Skeletal muscle satellite cell (primary cell): ENCODE results near the gene KIF21B.

Experiments
- H3K27me3 ChIP-seq: 2 replicates; pipeline ENCODE4 v1.7.0; 2013; ENCODE audit warnings: low read length; ENCODE audit not compliant: control insufficient read depth, insufficient read depth
- H3K36me3 ChIP-seq: 2 replicates; pipeline ENCODE4 v1.7.0; 2013; ENCODE audit warnings: mild to moderate bottlenecking, control low read depth, low read length; ENCODE audit not compliant: insufficient read depth
- H3K4me1 ChIP-seq: 2 replicates; pipeline ENCODE4 v1.7.0; 2013; ENCODE audit warnings: low read length; ENCODE audit not compliant: control insufficient read depth, insufficient read depth
- H3K4me2 ChIP-seq: 2 replicates; pipeline ENCODE4 v1.7.0; 2013; ENCODE audit warnings: mild to moderate bottlenecking, low read length
- H3K4me3 ChIP-seq: 2 replicates; pipeline ENCODE4 v1.7.0; 2013; ENCODE audit warnings: low read length
- H3K9ac ChIP-seq: 2 replicates; pipeline ENCODE4 v1.7.0; 2013; ENCODE audit warnings: mild to moderate bottlenecking, low read depth, low read length, moderate library complexity
- H3K9me3 ChIP-seq: replicated peaks from 2 replicates; pipeline ENCODE4 v1.7.0; 2013; ENCODE audit warnings: mild to moderate bottlenecking, control low read depth, low read length

KIF21B gene

DNA sequence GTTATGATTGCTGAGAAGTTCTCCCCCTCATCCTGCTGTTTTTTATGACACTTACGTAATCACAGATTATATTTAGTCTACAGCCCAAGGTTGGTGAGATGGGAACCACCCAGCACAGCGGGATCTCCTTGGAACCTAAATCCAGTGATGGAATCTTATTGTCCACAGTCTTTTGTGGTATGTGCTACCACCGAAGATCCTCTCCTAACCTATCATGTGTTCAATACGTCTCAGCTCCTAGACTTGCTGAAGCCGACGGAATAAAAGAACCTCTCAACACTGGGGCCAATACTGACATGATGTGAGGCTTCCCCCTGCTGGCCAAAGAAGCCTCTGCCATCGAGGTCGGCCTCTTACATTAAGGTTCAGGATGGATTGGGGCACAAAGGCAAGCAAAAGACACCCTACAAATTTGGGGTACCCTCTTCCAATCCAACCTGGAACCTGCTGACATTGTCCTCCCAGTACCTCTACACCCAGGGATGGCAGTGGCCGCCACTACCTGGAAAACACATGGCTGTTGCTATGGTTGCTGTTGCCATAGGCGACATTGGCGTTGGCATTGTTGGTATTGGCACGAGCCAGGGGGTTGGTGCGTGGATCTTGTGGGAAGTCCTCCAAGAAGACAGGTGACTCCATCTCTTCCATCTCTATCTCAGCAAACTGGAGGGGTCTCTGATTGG is 19.4 kb upstream of the KIF21B start:
- H3K27me3 ChIP-seq = peaks cover 47% of the 10 kb centered on the region
- H3K36me3 ChIP-seq = no peaks in the 10 kb centered on the region
- no peaks in the 10 kb centered on the region for H3K4me1 ChIP-seq

DNA sequence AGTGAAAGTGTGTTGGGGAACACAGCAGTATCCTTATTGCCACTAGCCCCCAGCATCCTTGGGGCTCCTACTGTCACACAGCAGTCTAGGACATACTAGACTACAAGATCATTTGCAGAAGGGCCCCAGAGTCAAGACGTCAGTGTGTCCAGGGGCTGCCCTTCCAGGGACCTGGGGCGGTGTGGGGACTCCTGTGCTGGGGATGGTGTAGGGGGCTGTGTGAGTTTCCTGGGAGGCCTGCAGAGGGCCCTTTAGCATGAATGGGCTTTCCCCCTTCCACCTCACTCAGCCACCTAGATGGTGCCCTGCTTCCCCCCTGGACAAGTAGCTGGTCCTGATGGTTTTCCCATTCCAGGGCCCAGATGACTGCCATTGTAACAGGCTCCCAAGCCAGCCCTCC is 17.5 kb upstream of the KIF21B start:
- H3K4me2 ChIP-seq = no peak overlapping the region
- no peak overlapping the region for H3K4me3 ChIP-seq
- H3K36me3 ChIP-seq = no peaks in the 10 kb centered on the region
- H3K27me3 ChIP-seq = peaks cover 52% of the 10 kb centered on the region
- no peaks in the 10 kb centered on the region for H3K4me1 ChIP-seq
- H3K9me3 ChIP-seq = no peaks in the 10 kb centered on the region
- H3K9ac ChIP-seq = no peak overlapping the region

More for the DNA sequence above, 19.4 kb upstream of the KIF21B start:
- H3K9me3 ChIP-seq = no peaks in the 10 kb centered on the region
- H3K9ac ChIP-seq = no peak overlapping the region
- H3K4me2 ChIP-seq = no peak overlapping the region
- no peak overlapping the region for H3K4me3 ChIP-seq

DNA sequence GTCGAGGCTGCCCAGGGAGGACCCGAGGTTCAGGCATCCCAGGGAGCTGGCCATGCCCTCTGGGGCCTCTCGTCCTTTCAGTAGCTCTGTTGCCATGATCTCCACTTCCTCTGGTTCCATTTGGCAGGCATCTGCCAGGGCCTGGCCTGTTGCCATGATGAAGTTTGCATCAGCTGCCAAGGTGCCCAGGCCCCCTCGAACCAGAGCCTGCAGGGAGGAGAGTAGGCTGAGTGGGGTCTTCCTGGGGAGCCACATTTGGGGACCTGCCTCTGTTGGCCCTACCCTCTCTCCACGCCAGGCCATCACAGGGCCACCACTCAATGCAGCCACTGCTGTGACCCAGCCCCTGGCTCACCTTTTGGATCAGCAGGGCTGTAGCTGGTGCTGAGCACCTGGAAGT is 16.4 kb upstream of the KIF21B start:
- peaks cover 57% of the 10 kb centered on the region for H3K27me3 ChIP-seq
- H3K9me3 ChIP-seq = no peaks in the 10 kb centered on the region
- no peaks in the 10 kb centered on the region for H3K4me1 ChIP-seq
- no peak overlapping the region for H3K4me3 ChIP-seq
- no peaks in the 10 kb centered on the region for H3K36me3 ChIP-seq
- H3K4me2 ChIP-seq = no peak overlapping the region
- H3K9ac ChIP-seq = no peak overlapping the region

DNA sequence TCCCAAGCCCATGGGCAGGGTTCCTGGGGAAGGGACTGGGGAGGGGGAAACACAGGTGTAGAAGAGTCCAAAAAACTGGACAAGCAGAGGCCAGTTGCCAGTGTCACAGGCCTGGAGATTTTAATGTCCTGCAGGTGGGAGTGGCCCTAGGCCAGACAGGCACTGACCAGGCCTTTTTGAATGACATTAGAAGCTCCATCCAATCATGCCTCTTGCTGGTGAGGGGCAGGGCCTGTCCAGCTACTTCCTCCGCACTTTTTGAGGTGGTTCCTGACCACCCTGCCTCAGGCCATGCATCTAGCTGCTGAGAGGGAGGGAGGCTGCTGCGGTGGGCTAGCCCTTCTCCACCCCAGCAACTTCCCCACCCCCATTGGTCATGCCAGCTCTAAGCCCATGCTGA is 15.9 kb upstream of the KIF21B start:
- H3K9ac ChIP-seq = no peak overlapping the region
- no peaks in the 10 kb centered on the region for H3K9me3 ChIP-seq
- H3K27me3 ChIP-seq = peaks cover 57% of the 10 kb centered on the region
- H3K36me3 ChIP-seq = no peaks in the 10 kb centered on the region
- no peak overlapping the region for H3K4me3 ChIP-seq
- H3K4me1 ChIP-seq = no peaks in the 10 kb centered on the region
- H3K4me2 ChIP-seq = no peak overlapping the region

DNA sequence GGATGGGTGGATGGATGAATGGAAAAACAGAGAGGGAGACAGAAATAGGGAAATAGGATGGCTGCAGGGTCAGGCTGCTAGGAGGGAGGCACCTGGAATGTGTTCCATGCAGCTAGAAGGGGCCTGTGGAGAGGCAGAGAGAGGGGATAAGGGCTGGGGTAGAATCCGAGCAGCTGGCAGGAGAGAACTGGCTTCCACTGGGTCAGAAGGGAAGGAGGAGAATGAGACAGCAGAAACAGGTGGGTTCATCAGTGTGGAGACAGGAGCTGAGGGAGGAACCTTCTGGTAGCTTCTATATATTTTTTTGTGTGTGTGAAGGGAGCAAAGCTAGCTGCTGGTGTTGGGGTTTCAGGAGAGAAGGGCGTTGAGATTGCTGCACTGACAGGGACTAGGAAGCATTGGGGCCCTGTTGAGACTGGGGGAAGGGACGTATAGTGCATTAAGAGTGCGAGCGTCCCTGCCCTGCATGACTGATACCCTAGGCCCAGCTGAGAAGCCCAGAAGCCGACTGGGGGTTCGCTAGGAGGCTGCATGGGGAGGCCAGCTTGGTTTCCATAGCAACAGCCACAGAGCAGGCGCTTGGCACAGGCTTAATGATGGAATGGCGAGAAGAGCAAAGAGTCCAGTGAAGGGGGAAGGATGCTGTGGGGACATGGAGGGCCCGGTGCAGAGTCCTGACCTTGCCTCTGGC is 14.8 kb upstream of the KIF21B start:
- no peaks in the 10 kb centered on the region for H3K9me3 ChIP-seq
- no peaks in the 10 kb centered on the region for H3K36me3 ChIP-seq
- peaks cover 60% of the 10 kb centered on the region for H3K27me3 ChIP-seq
- H3K4me3 ChIP-seq = no peak overlapping the region
- no peak overlapping the region for H3K9ac ChIP-seq
- H3K4me1 ChIP-seq = no peaks in the 10 kb centered on the region
- H3K4me2 ChIP-seq = no peak overlapping the region

DNA sequence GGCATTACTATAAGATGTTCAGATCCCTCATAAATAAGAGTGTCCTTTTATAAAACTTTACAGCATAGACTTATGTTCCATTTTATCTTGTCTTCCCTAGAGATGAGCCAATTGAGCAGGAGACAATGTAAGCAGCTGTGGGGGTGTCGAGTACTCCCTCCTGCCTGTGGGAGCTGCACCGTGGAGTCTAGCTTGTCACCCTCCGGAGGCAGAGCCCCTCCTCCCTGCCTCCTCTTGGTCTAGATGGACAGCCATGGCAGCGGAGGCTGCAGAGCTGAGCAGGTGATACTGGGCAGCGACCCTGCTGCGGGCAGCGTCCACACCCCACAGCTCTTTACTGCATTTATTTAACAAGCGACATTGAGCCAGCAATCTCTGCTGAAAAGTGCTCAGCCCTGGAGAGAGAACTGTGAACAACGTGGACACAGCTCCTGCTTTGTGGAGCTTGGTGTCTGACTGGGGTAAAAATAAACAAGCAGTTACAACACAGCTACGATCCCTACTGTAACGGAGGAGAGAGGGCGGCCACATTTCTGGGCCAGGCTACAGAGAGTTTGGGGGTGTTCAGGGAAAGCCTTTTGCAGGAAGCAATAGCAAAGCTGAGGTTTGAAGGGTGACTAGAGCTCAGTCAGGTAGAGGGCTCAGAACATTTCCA is 12.8 kb upstream of the KIF21B start:
- Histone ChIP-seq H3K9ac (no peak overlapping the region), H3K4me2 (no peak overlapping the region), H3K36me3 (no peaks in the 10 kb centered on the region), H3K27me3 (peaks cover 79% of the 10 kb centered on the region), H3K9me3 (no peaks in the 10 kb centered on the region), H3K4me1 (no peaks in the 10 kb centered on the region), H3K4me3 (no peak overlapping the region)

DNA sequence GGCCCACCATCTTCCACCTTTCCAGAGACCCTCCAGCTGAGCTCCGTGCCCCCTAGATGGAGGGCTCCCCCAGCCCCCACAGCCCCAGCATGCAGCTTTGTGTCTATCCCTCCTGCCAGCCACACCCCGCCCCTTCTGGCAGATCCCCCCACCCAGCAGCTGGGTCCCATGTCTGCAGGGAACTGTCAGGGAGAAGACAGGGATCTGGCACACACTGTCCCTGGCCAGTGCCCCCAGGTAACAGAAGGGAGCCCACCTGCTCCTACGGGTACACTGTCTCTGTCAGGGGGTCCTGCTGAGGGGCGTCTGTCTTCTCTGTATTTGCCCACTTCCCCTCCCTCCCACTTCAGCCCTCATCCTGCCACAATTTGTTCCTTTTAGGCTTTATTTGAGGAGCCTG is 11.2 kb upstream of the KIF21B start:
- Histone ChIP-seq H3K4me1 (no peaks in the 10 kb centered on the region), H3K9ac (no peak overlapping the region), H3K4me2 (no peak overlapping the region), H3K9me3 (no peaks in the 10 kb centered on the region), H3K36me3 (no peaks in the 10 kb centered on the region), H3K4me3 (no peak overlapping the region), H3K27me3 (peaks cover 84% of the 10 kb centered on the region)

DNA sequence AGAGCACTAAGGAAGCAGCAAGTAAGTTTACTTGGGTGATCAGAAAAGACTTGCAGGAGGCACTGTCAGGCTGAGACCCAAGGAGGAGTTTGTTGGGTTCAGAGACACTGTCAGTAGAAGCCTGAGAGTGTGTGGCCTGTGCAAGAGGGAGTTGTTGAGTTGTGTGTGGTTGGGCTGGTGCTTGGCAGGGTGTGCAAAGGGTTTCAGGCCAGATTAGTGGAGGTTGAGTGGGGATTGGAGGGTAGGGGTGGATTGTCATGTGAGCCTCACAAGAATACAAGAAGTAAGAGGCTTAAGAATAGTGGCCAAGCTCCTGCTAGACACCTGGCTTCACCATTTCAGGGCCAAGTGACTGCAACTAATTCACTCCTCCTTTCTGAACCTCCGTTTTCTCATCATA is 8.9 kb upstream of the KIF21B start:
- H3K9me3 ChIP-seq = no peaks in the 10 kb centered on the region
- H3K27me3 ChIP-seq = peaks cover 85% of the 10 kb centered on the region
- no peak overlapping the region for H3K4me2 ChIP-seq
- no peak overlapping the region for H3K9ac ChIP-seq
- no peak overlapping the region for H3K4me3 ChIP-seq
- H3K4me1 ChIP-seq = no peaks in the 10 kb centered on the region
- H3K36me3 ChIP-seq = no peaks in the 10 kb centered on the region

DNA sequence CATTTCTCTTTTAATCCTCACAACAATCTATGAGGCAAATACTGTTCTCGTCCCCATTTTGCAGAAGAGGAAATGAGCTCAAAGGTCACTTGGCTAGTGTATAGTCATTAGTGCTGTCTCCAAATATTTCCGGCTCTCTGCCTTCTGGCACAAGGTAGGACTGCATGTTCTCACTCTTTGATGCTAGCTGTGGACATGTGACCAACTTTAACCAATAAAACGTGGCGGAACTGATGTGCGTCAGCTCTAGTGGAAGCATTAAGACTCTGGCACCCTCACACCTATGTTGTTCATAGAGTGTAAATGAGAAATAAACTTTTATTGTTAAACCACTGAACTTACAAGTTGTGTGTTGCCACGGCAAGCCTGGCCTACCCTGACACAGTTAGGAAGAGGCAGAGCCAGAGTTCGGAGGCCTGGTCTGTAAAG is 5.0 kb upstream of the KIF21B start:
- H3K4me1 ChIP-seq = no peaks in the 10 kb centered on the region
- H3K27me3 ChIP-seq = peaks cover 84% of the 10 kb centered on the region
- no peaks in the 10 kb centered on the region for H3K36me3 ChIP-seq
- H3K4me3 ChIP-seq = no peak overlapping the region
- no peak overlapping the region for H3K9ac ChIP-seq
- no peaks in the 10 kb centered on the region for H3K9me3 ChIP-seq
- no peak overlapping the region for H3K4me2 ChIP-seq

DNA sequence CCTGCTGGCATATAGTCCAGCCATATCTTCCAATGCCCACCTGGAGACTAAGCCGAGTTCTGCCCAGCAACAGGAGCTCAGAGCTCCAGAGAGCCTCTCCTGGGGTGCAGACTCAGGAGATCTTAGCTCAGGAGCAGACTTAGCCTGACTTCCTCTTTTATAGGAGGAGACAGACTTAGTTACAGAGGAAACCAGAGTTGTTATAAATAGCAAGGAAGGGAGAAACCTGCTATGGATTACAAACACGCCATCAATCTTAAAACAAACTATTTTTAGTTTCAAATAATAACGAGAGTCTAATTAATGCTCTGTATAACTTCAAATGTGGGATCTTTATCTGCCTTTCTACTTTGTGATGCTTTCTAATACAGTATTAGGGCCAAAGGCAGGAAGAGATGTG is 3.3 kb upstream of the KIF21B start:
- H3K27me3 ChIP-seq = peaks cover 83% of the 10 kb centered on the region
- no peaks in the 10 kb centered on the region for H3K9me3 ChIP-seq
- H3K4me1 ChIP-seq = no peaks in the 10 kb centered on the region
- no peak overlapping the region for H3K4me3 ChIP-seq
- H3K4me2 ChIP-seq = no peak overlapping the region
- no peaks in the 10 kb centered on the region for H3K36me3 ChIP-seq
- H3K9ac ChIP-seq = no peak overlapping the region

DNA sequence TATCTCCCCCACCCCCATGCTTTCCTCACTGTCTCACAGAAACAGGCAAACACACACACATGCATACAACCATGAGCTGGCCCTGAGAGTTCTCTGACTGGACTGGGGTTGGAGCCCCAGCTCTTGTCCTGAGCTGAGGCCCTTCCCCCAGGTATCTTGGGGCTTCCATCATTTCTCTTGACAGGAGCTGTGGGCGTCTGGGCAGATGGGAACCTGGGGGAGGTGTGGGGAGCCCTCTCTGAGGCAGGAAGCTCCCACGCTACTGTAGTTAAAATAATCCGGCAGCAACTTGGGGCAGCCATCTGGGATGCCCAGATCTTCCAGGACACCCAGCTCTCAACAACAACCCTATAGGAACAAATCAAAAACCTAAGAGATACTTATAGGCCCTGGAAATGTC is 2.7 kb upstream of the KIF21B start:
- H3K9me3 ChIP-seq = no peaks in the 10 kb centered on the region
- no peaks in the 10 kb centered on the region for H3K36me3 ChIP-seq
- no peak overlapping the region for H3K9ac ChIP-seq
- no peak overlapping the region for H3K4me3 ChIP-seq
- H3K4me2 ChIP-seq = no peak overlapping the region
- H3K4me1 ChIP-seq = no peaks in the 10 kb centered on the region
- H3K27me3 ChIP-seq = peaks cover 79% of the 10 kb centered on the region
